Body of pancreas (tissue), 4 donors: Measurements from ENCODE around the gene SYNGR1.

Experiments
- POLR2A ChIP-seq, 3 donors: fragments of 450-650 bp; IDR thresholded peaks; one replicate each; pipeline ENCODE4 v1.6.1; 2016; ENCODE audit warnings: antibody characterized with exemption in 3 of 3, mild to moderate bottlenecking in 2 of 3
- TF ChIP-seq, protein P1 (sequence below), 7 experiments: fragments of 450-650 bp in 4 of 7; fragments of 200-600 bp in 3 of 7; sonication (generic) in 3 of 7; IDR thresholded peaks; one replicate each; pipeline ENCODE4 v1.5.1; 2016 to 2019; ENCODE audit warnings: antibody characterized with exemption in 7 of 7

DNA sequence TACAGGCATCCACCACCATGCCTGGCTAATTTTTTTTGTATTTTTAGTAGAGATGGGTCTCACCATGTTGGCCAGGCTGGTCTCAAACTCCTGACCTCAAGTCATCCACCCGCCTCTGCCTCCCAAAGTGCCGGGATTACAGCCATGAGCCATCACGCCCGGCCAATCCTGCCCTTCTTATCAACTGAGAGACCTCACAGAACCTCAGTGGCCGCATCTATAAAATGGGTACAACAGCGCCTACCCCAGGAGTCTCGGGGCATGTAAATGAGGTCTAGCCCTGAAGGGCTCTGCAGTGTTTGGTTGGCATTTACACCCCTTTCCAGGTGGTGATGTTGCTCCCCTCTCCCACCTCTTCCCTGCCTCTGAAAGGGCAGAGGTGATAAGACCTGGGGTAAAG, 11.7 kb downstream of the SYNGR1 start:
- TF ChIP-seq, protein P1, sequence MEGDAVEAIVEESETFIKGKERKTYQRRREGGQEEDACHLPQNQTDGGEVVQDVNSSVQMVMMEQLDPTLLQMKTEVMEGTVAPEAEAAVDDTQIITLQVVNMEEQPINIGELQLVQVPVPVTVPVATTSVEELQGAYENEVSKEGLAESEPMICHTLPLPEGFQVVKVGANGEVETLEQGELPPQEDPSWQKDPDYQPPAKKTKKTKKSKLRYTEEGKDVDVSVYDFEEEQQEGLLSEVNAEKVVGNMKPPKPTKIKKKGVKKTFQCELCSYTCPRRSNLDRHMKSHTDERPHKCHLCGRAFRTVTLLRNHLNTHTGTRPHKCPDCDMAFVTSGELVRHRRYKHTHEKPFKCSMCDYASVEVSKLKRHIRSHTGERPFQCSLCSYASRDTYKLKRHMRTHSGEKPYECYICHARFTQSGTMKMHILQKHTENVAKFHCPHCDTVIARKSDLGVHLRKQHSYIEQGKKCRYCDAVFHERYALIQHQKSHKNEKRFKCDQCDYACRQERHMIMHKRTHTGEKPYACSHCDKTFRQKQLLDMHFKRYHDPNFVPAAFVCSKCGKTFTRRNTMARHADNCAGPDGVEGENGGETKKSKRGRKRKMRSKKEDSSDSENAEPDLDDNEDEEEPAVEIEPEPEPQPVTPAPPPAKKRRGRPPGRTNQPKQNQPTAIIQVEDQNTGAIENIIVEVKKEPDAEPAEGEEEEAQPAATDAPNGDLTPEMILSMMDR (IDR thresholded peaks at IDR 0.05): no peak
- no peak for TF ChIP-seq POLR2A (IDR thresholded peaks at IDR 0.05)
